Fibroblast of upper back skin (primary cell): ENCODE measurements around the gene FBXO44.

Experiments
- DNase-seq: peaks from one replicate; pipeline ENCODE4 v3.0.0-alpha.2; 2013

FBXO44 gene

GRCh38 chr1:11691928-11692711, 37.4 kb downstream of the FBXO44 start:
- DNase-seq = no peak

GRCh38 chr1:11693024-11693590, 38.4 kb downstream of the FBXO44 start:
- DNase-seq = peak; percentile 72

- DNase-seq = no peak
These were observed 39.2 kb downstream of the FBXO44 start for GRCh38 chr1:11693917-11694316.

- DNase-seq = no peak
These were observed 41.2 kb downstream of the FBXO44 start for GRCh38 chr1:11695861-11696260.

GRCh38 chr1:11697188-11697892, 42.7 kb downstream of the FBXO44 start:
- no peak for DNase-seq

GRCh38 chr1:11697893-11698210, 43.2 kb downstream of the FBXO44 start:
- no peak for DNase-seq

GRCh38 chr1:11700601-11701467, 46.2 kb downstream of the FBXO44 start:
- peak; percentile 5 for DNase-seq

- no peak for DNase-seq
These were observed 46.9 kb downstream of the FBXO44 start for GRCh38 chr1:11701551-11701961.

GRCh38 chr1:11701981-11702803, 47.5 kb downstream of the FBXO44 start:
- no peak for DNase-seq

GRCh38 chr1:11703357-11704193, 48.9 kb downstream of the FBXO44 start:
- DNase-seq = no peak

GRCh38 chr1:11704194-11704529, 49.5 kb downstream of the FBXO44 start:
- DNase-seq = no peak

- DNase-seq = no peak
These were observed 50.2 kb downstream of the FBXO44 start for GRCh38 chr1:11704691-11705475.

- DNase-seq = no peak
These were observed 50.9 kb downstream of the FBXO44 start for GRCh38 chr1:11705596-11705995.

GRCh38 chr1:11706292-11706691, 51.6 kb downstream of the FBXO44 start:
- DNase-seq = no peak

- DNase-seq = no peak
These were observed 53.1 kb downstream of the FBXO44 start for GRCh38 chr1:11707621-11708276.

- DNase-seq = no peak
These were observed 54.1 kb downstream of the FBXO44 start for GRCh38 chr1:11708554-11709350.

- no peak for DNase-seq
These were observed 56.8 kb downstream of the FBXO44 start for GRCh38 chr1:11711490-11711889.

GRCh38 chr1:11712285-11712684, 57.6 kb downstream of the FBXO44 start:
- DNase-seq = no peak
